Osteocyte (in vitro differentiated cells): ENCODE results near the gene NT5DC2. TPM values are rescaled to one million over a fixed set of nuclear protein-coding genes. Genes with fewer than 3 reads are reported as not detected.

ENCODE experiments used
- DNase-seq: peaks from one replicate; pipeline ENCODE4 v3.0.0; 2021; ENCODE audit warnings: mixed read lengths; ENCODE audit not compliant: unreplicated experiment; ENCODE audit errors: extremely low spot score
- H3K27ac Mint-ChIP-seq: one replicate; pipeline ENCODE4 v1.8.0; 2021; ENCODE audit warnings: mild to moderate bottlenecking, mixed read lengths; ENCODE audit not compliant: unreplicated experiment
- H3K27me3 Mint-ChIP-seq: one replicate; pipeline ENCODE4 v1.8.0; 2021; ENCODE audit warnings: mixed read lengths; ENCODE audit not compliant: unreplicated experiment
- H3K36me3 Mint-ChIP-seq: one replicate; pipeline ENCODE4 v1.8.0; 2021; ENCODE audit warnings: mixed read lengths; ENCODE audit not compliant: unreplicated experiment
- H3K4me1 Mint-ChIP-seq: one replicate; pipeline ENCODE4 v1.8.0; 2021; ENCODE audit warnings: mixed read lengths; ENCODE audit not compliant: unreplicated experiment
- H3K4me3 Mint-ChIP-seq: one replicate; pipeline ENCODE4 v1.8.0; 2021; ENCODE audit warnings: mild to moderate bottlenecking, moderate library complexity, mixed read lengths; ENCODE audit not compliant: unreplicated experiment
- H3K9me3 Mint-ChIP-seq: one replicate; pipeline ENCODE4 v1.8.0; 2021; ENCODE audit warnings: mixed read lengths; ENCODE audit not compliant: unreplicated experiment
- long read RNA-seq: library from polyadenylated mRNA; unstranded; transcript quantifications from one replicate; pipeline ENCODE4 v2.0.0, GENCODE V29; 2021
- total RNA-seq: library from RNA; stranded (reverse); gene quantifications from 2 replicates; pipeline ENCODE4 v1.2.1, GENCODE V29; 2021
- TF ChIP-seq, protein P1 (sequence below): fragments of 200-600 bp; sonication (generic); IDR thresholded peaks from 2 replicates; pipeline ENCODE4 v1.5.0; 2021; ENCODE audit warnings: antibody characterized with exemption, mild to moderate bottlenecking, moderate library complexity

Gene NT5DC2
- 178 and 188 TPM in 2 replicates for total RNA-seq
- long read RNA-seq, transcript NT5DC2-202 (14 exons, 1,795 nt): major isoform, 13 of 34 reads
- long read RNA-seq, partial matches to known transcripts: 15 of 34 reads
- long read RNA-seq, other reads (novel, unspliced or antisense): 3 of 34 reads

DNA sequence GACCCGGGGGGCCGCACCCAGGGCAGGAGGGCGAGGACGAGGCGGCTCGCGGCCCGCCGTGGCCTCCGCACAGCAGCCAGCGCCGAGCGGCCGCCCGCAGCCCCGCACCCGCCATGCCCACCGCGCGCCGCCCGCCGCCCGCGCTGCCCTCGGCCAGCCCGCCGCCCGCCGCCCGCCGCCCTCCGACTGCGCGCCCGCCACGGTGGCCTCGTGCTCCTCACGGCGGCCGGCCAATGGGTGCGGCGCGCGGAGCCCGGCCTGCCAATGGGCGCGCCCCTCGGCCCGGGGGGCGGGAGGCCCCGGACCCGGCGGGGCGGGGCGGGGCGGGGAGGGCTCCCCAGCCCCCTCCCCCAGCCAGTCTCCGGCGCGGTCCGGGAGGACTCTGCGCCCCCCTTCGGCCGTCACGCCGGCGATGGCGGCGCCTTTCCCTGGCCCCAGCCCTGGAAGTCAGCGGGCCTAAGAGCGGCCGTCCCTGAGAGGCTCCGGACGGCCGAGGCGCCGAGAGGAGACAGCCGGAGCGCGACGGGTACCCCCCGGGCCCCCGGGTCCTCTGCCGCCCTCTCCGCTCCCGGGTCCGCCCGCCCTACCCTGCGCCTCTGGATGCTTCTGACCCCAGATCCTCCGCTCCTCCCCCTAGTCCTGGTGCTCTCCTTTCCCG lies at the start of gene NT5DC2:
TSS of gene NT5DC2 (minus strand) at position 235 of the 658 bp plus-strand sequence. CDS start at position 115, 120 bp downstream.
- TF ChIP-seq, protein P1, sequence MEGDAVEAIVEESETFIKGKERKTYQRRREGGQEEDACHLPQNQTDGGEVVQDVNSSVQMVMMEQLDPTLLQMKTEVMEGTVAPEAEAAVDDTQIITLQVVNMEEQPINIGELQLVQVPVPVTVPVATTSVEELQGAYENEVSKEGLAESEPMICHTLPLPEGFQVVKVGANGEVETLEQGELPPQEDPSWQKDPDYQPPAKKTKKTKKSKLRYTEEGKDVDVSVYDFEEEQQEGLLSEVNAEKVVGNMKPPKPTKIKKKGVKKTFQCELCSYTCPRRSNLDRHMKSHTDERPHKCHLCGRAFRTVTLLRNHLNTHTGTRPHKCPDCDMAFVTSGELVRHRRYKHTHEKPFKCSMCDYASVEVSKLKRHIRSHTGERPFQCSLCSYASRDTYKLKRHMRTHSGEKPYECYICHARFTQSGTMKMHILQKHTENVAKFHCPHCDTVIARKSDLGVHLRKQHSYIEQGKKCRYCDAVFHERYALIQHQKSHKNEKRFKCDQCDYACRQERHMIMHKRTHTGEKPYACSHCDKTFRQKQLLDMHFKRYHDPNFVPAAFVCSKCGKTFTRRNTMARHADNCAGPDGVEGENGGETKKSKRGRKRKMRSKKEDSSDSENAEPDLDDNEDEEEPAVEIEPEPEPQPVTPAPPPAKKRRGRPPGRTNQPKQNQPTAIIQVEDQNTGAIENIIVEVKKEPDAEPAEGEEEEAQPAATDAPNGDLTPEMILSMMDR: no peak
- Mint-ChIP-seq H3K4me3 (peak within 1 kb of the TSS; percentile 87), H3K27me3 (no peaks in the 10 kb centered on the region), H3K9me3 (no peaks in the 10 kb centered on the region), H3K4me1 (peaks cover 41% of the 10 kb centered on the region), H3K36me3 (peaks cover 11% of the 10 kb centered on the region), H3K27ac (peak within 1 kb of the TSS; percentile 81)
- peak; percentile 90 for DNase-seq

DNA sequence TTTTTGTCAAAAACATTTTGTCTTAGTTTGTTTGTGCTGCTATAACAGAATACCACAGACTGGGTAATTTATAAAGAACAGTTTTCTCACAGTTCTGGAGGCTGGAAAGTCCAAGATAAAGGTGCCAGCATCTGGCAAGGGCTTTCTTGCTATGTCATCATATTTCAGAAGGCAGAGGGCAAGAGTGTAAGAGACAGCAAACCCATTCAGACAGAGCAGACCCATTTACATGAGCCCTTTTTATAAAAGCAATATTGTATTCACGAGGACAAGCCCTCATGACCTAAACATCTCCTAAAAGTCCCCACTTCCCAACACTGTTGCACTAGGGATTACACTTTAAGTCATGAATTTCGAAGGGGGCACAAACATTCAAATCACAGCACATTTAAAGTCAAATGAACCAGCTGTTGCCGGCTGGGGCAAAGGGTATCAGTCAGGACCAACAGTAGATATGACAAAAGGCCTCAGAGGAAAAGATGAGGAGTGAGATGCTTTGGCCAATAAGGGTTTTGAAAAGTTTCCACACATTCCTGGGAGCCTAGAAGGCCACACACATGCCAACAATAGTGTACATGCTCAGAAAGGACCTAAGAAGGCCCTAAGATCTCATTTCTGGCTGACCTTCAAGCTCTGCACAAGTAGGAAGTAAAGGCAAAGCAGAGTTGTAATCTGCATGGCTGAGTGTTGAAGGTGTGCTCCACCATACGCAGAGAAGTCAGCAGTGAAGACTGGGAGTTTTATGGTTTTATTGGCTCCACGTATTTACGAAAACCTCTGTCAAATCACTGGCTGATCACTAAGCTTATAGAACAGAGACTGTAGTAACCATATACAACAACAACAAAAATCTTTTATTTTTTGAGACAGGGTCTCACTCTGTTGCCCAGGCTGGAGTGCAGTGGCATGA lies 40.7 kb upstream of the NT5DC2 start:
- Mint-ChIP-seq H3K36me3 (peaks cover 53% of the 10 kb centered on the region), H3K9me3 (no peaks in the 10 kb centered on the region), H3K27me3 (no peaks in the 10 kb centered on the region), H3K4me3 (no peak overlapping the region), H3K27ac (no peak overlapping the region), H3K4me1 (no peaks in the 10 kb centered on the region)
- TF ChIP-seq, protein P1: no peak
- no peak for DNase-seq

DNA sequence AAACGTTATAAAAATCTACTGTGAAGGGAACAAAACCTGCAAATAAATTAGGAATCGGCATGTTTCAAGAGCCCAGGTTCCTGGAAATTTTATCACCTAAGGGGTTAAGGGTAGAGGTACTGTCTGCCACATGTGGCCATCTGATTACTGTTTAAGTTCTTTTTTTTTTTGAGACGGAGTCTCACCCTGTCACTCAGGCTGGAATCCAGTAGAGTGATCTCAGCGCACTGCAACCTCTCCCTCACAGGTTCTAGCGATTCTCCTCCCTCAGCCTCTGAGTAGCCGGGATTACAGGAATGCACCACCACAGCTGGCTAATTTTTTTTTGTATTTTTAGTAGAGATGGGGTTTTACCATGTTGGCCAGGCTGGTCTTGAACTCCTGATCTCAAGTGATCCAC lies 38.6 kb upstream of the NT5DC2 start:
- Mint-ChIP-seq H3K4me3 (no peak overlapping the region), H3K4me1 (no peaks in the 10 kb centered on the region), H3K27ac (no peak overlapping the region), H3K36me3 (peaks cover 42% of the 10 kb centered on the region), H3K9me3 (no peaks in the 10 kb centered on the region), H3K27me3 (no peaks in the 10 kb centered on the region)
- TF ChIP-seq, protein P1: no peak
- DNase-seq: no peak

DNA sequence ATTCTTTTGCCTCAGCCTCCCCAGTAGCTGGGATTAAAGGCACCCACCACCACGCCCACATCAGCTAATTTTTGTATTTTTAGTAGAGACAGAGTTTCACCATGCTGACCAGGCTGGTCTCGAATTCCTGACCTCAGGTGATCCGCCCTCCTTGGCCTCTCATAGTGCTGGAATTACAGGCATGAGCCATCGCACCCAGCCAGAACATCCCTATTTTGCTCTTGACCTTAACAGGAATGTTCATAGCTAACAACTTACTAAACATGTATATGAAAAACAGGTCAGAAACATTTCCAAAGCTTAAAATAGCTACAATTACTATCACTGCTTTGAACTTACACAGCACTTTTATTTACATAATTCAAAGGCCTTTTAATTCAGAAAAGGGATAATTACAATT lies 36.4 kb upstream of the NT5DC2 start:
- Mint-ChIP-seq H3K27me3 (no peaks in the 10 kb centered on the region), H3K9me3 (no peaks in the 10 kb centered on the region), H3K4me1 (no peaks in the 10 kb centered on the region), H3K36me3 (peaks cover 36% of the 10 kb centered on the region), H3K27ac (peak overlapping the region; percentile 7), H3K4me3 (no peak overlapping the region)
- TF ChIP-seq, protein P1: no peak
- DNase-seq: no peak

DNA sequence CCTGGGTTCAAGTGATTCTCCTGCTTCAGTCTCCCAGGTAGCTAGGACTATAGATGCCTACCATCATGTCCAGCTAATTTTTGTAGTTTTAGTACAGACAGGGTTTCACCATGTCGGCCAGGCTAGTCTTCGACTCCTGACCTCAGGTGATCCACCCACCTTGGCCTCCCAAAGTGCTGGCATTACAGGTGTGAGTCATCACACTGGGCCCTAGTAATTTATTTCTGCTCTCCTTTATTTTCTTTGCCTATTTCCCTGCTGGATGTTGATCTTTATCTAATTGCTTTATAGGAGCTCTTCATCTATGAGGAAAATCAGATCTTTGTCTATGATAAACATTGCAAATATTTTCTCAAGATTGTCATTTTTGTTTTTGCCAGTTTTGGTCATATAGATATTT lies 34.4 kb upstream of the NT5DC2 start:
- no peak overlapping the region for H3K4me3 Mint-ChIP-seq
- H3K36me3 Mint-ChIP-seq: peaks cover 33% of the 10 kb centered on the region
- no peaks in the 10 kb centered on the region for H3K4me1 Mint-ChIP-seq
- no peak for DNase-seq
- H3K9me3 Mint-ChIP-seq: no peaks in the 10 kb centered on the region
- H3K27me3 Mint-ChIP-seq: no peaks in the 10 kb centered on the region
- no peak overlapping the region for H3K27ac Mint-ChIP-seq
- TF ChIP-seq, protein P1: no peak
